Neural progenitor cell (in vitro differentiated cells): Measurements from ENCODE around the gene NAALAD2. TPM values are rescaled to one million over a fixed set of nuclear protein-coding genes. Genes with fewer than 3 reads are reported as not detected.

Experiments used
- DNase-seq: peaks from one replicate; pipeline ENCODE4 v3.0.0-alpha.2; 2016; ENCODE audit warnings: low spot score
- H2AFZ ChIP-seq: fragments of 200-600 bp; sonication (generic); replicated peaks from 2 replicates; pipeline ENCODE4 v1.6.1; 2016; ENCODE audit warnings: antibody characterized with exemption
- H3F3A ChIP-seq: fragments of 200-600 bp; sonication (generic); 2 replicates; pipeline ENCODE4 v1.6.1; 2016; ENCODE audit warnings: antibody characterized with exemption, low read depth
- H3K27ac ChIP-seq: fragments of 200-600 bp; sonication (generic); 2 replicates; pipeline ENCODE4 v1.5.1; 2016; ENCODE audit warnings: mild to moderate bottlenecking
- H3K27me3 ChIP-seq: fragments of 200-600 bp; sonication (generic); 2 replicates; pipeline ENCODE4 v1.6.1; 2016; ENCODE audit warnings: mild to moderate bottlenecking, moderate library complexity
- H3K36me3 ChIP-seq: fragments of 200-600 bp; sonication (generic); 2 replicates; pipeline ENCODE4 v1.5.1; 2016
- H3K4me1 ChIP-seq: fragments of 200-600 bp; sonication (generic); 2 replicates; pipeline ENCODE4 v1.6.1; 2016; ENCODE audit warnings: mixed run types
- H3K4me2 ChIP-seq: fragments of 200-600 bp; sonication (generic); 2 replicates; pipeline ENCODE4 v1.6.1; 2016
- H3K4me3 ChIP-seq: fragments of 200-600 bp; sonication (generic); 2 replicates; pipeline ENCODE4 v1.5.1; 2016
- H3K79me2 ChIP-seq: fragments of 200-600 bp; sonication (generic); 2 replicates; pipeline ENCODE4 v1.6.1; 2016; ENCODE audit warnings: low read depth
- H3K9ac ChIP-seq: fragments of 200-600 bp; sonication (generic); 2 replicates; pipeline ENCODE4 v1.6.1; 2016
- H3K9me3 ChIP-seq: fragments of 200-600 bp; sonication (generic); 2 replicates; pipeline ENCODE4 v1.5.1; 2016; ENCODE audit warnings: low read depth
- H4K20me1 ChIP-seq: fragments of 200-600 bp; sonication (generic); 2 replicates; pipeline ENCODE4 v1.6.1; 2016; ENCODE audit warnings: low read depth
- H3K27ac Mint-ChIP-seq: 3 replicates; pipeline ENCODE4 v1.8.0; 2021; ENCODE audit warnings: mixed read lengths
- H3K27me3 Mint-ChIP-seq: 2 replicates; pipeline ENCODE4 v1.8.0; 2022; ENCODE audit warnings: low read depth, mild to moderate bottlenecking, inconsistent platforms, moderate library complexity, mixed read lengths; ENCODE audit not compliant: insufficient read depth
- H3K36me3 Mint-ChIP-seq: 3 replicates; pipeline ENCODE4 v1.8.0; 2021; ENCODE audit warnings: mixed read lengths
- H3K4me1 Mint-ChIP-seq: 3 replicates; pipeline ENCODE4 v1.8.0; 2021; ENCODE audit warnings: mixed read lengths
- H3K4me3 Mint-ChIP-seq: 3 replicates; pipeline ENCODE4 v1.8.0; 2021; ENCODE audit warnings: mild to moderate bottlenecking, moderate library complexity, mixed read lengths
- H3K9me3 Mint-ChIP-seq: 3 replicates; pipeline ENCODE4 v1.8.0; 2020; ENCODE audit warnings: mixed read lengths
- CTCF ChIP-seq: fragments of 200-600 bp; sonication (generic); IDR thresholded peaks from 2 replicates; pipeline ENCODE4 v1.5.1; 2017; ENCODE audit warnings: antibody characterized with exemption, mild to moderate bottlenecking
- EZH2 ChIP-seq: fragments of 200-600 bp; sonication (generic); IDR thresholded peaks from 2 replicates; pipeline ENCODE4 v1.6.1; 2017; ENCODE audit warnings: antibody characterized with exemption, mild to moderate bottlenecking, moderate library complexity
- EZH2phosphoT487 ChIP-seq: fragments of 200-600 bp; sonication (generic); IDR thresholded peaks from 2 replicates; pipeline ENCODE4 v1.6.1; 2017; ENCODE audit warnings: antibody characterized with exemption
- total RNA-seq: library from RNA; depleted of rRNA; stranded (reverse); fragments of >200 nt; gene quantifications from 2 replicates; pipeline ENCODE4 v1.2.3, GENCODE V29; 2015; ENCODE audit warnings: low replicate concordance

The NAALAD2 gene
- total RNA-seq, 1 donor from 2014 or later: 67.1 TPM

GRCh38 chr11:90192869-90193582 is 58.6 kb downstream of the NAALAD2 start:
- peaks cover 7% of the 10 kb centered on the region for H3K36me3 Mint-ChIP-seq
- H2AFZ ChIP-seq: no peak overlapping the region
- no peak overlapping the region for H3K4me2 ChIP-seq
- no peaks in the 10 kb centered on the region for H3K9me3 Mint-ChIP-seq
- H3K27ac ChIP-seq: peak overlapping the region; percentile 29
- H3K27me3 Mint-ChIP-seq: no peaks in the 10 kb centered on the region
- no peaks in the 10 kb centered on the region for H3K4me1 ChIP-seq
- H3K9me3 ChIP-seq: no peaks in the 10 kb centered on the region
- H3K27me3 ChIP-seq: no peaks in the 10 kb centered on the region
- no peak for DNase-seq
- H3K4me3 ChIP-seq: no peak overlapping the region
- no peak for TF ChIP-seq EZH2
- TF ChIP-seq EZH2phosphoT487: no peak
- no peak for TF ChIP-seq CTCF
- H3K9ac ChIP-seq: no peak overlapping the region
- no peak overlapping the region for H3K4me3 Mint-ChIP-seq
- H3F3A ChIP-seq: no peaks in the 10 kb centered on the region
- H3K27ac Mint-ChIP-seq: no peak overlapping the region
- no peaks in the 10 kb centered on the region for H3K79me2 ChIP-seq
- H4K20me1 ChIP-seq: no peaks in the 10 kb centered on the region
- peaks cover 2% of the 10 kb centered on the region for H3K36me3 ChIP-seq
- no peaks in the 10 kb centered on the region for H3K4me1 Mint-ChIP-seq

GRCh38 chr11:90197377-90197776 is 62.9 kb downstream of the NAALAD2 start:
- Histone ChIP-seq H4K20me1 (no peaks in the 10 kb centered on the region), H2AFZ (no peak overlapping the region), H3K4me1 (no peaks in the 10 kb centered on the region), H3K4me2 (no peak overlapping the region), H3K27me3 (no peaks in the 10 kb centered on the region), H3K27ac (no peak overlapping the region), H3K79me2 (no peaks in the 10 kb centered on the region), H3K4me3 (no peak overlapping the region), H3K9ac (no peak overlapping the region), H3K36me3 (peaks cover 8% of the 10 kb centered on the region), H3F3A (no peaks in the 10 kb centered on the region), H3K9me3 (no peaks in the 10 kb centered on the region)
- no peak for TF ChIP-seq EZH2phosphoT487
- no peak for TF ChIP-seq EZH2
- TF ChIP-seq CTCF: no peak
- Mint-ChIP-seq H3K4me3 (no peak overlapping the region), H3K27ac (no peak overlapping the region), H3K4me1 (no peaks in the 10 kb centered on the region), H3K36me3 (peaks cover 19% of the 10 kb centered on the region), H3K27me3 (no peaks in the 10 kb centered on the region), H3K9me3 (no peaks in the 10 kb centered on the region)
- no peak for DNase-seq

- Mint-ChIP-seq H3K4me1 (no peaks in the 10 kb centered on the region), H3K27me3 (no peaks in the 10 kb centered on the region), H3K36me3 (peaks cover 23% of the 10 kb centered on the region), H3K4me3 (no peak overlapping the region), H3K27ac (no peak overlapping the region), H3K9me3 (no peaks in the 10 kb centered on the region)
- TF ChIP-seq CTCF (no peak), EZH2phosphoT487 (no peak), EZH2 (no peak)
- H3K4me2 ChIP-seq: no peak overlapping the region
- H3K27ac ChIP-seq: no peak overlapping the region
- H3K27me3 ChIP-seq: no peaks in the 10 kb centered on the region
- no peak overlapping the region for H3K9ac ChIP-seq
- peaks cover 35% of the 10 kb centered on the region for H3K36me3 ChIP-seq
- DNase-seq: no peak
- no peak overlapping the region for H2AFZ ChIP-seq
- peaks cover 3% of the 10 kb centered on the region for H3K79me2 ChIP-seq
- no peak overlapping the region for H3K4me3 ChIP-seq
- H3K4me1 ChIP-seq: no peaks in the 10 kb centered on the region
- H3F3A ChIP-seq: peaks cover 15% of the 10 kb centered on the region
- H3K9me3 ChIP-seq: no peaks in the 10 kb centered on the region
- H4K20me1 ChIP-seq: no peaks in the 10 kb centered on the region
These were observed 67.9 kb downstream of the NAALAD2 start for GRCh38 chr11:90202342-90202741.
